ENCODE measurements around the gene RNH1. TPM values are rescaled to one million over a fixed set of nuclear protein-coding genes. Genes with fewer than 3 reads are reported as not detected.

RNH1 gene
- total RNA-seq, 1 experiment from 2014 or later, result 345 TPM

GRCh38 chr11:532986-533585 lies 26.0 kb upstream of the RNH1 start:
- no peaks in the 10 kb centered on the region for H3K27me3 ChIP-seq (ENCODE audit: control insufficient read depth, insufficient read depth, low read length)
- in situ Hi-C loops (cut with HindIII; ENCODE audit: low pct_unique_long_range_greater_than_20kb, low sequenced_read_pairs), result no loop called here
- no peak overlapping the region for H3K4me3 ChIP-seq (ENCODE audit: low read depth in 2 of 2, low read length in 2 of 2)
- TF ChIP-seq POLR2AphosphoS5 (IDR thresholded peaks at IDR 0.05; ENCODE audit: low read depth, low read length), result no peak; the same call in 1 of the 2 replicates
- TF ChIP-seq SIN3A (IDR thresholded peaks at IDR 0.05; ENCODE audit: borderline replicate concordance, insufficient read depth, low read depth, low read length), result no peak
- TF ChIP-seq TCF7L2 (IDR thresholded peaks at IDR 0.05; ENCODE audit: low read depth, low read length), result no peak
- TF ChIP-seq CTCF (IDR thresholded peaks at IDR 0.05), result no peak
- no peak for TF ChIP-seq REST (IDR thresholded peaks at IDR 0.05; ENCODE audit: insufficient read depth in 1 of 2, low read depth in 2 of 2, low read length in 1 of 2)
- POLR2A ChIA-PET, result interaction anchor here (0.6 to 1.0 kb wide), 2 partner anchors 12 to 227 kb away, joined by 3 to 8 read pairs; no protein-coding TSS in a partner anchor
- H3K36me3 ChIP-seq (ENCODE audit: control insufficient read depth, insufficient read depth, low read length), result peaks cover 3% of the 10 kb centered on the region; the same call in 1 of the 2 replicates
- DNase-seq (ENCODE audit: low read depth, low spot score), result no peak
- intact Hi-C loops (cut with micrococcal nuclease; ENCODE audit: unreplicated experiment), result no loop called here
- no TSS peak for BruUV-seq (replicated peaks)
- CTCF ChIA-PET, result interaction anchor here (0.6 kb wide), 1 partner anchor 32 kb away, joined by 4 read pairs; no protein-coding TSS in a partner anchor
- peaks cover 29% of the 10 kb centered on the region for H3K4me1 ChIP-seq (ENCODE audit: control insufficient read depth, insufficient read depth, low read length)
- no peak overlapping the region for H3K27ac ChIP-seq (ENCODE audit: low read length)
- H3K9me3 ChIP-seq (ENCODE audit: control insufficient read depth, insufficient read depth, low read depth, low read length), result no peaks in the 10 kb centered on the region
- ATAC-seq, result no peak

GRCh38 chr11:532527-532985 lies 25.5 kb upstream of the RNH1 start:
- DNase-seq (ENCODE audit: low read depth, low spot score), result no peak
- Histone ChIP-seq H3K4me3 (ENCODE audit: low read depth in 2 of 2, low read length in 2 of 2) (no peak overlapping the region), H3K27me3 (ENCODE audit: control insufficient read depth, insufficient read depth, low read length) (no peaks in the 10 kb centered on the region), H3K4me1 (ENCODE audit: control insufficient read depth, insufficient read depth, low read length) (peaks cover 26% of the 10 kb centered on the region), H3K27ac (ENCODE audit: low read length) (no peak overlapping the region), H3K9me3 (ENCODE audit: control insufficient read depth, insufficient read depth, low read depth, low read length) (no peaks in the 10 kb centered on the region), H3K36me3 (ENCODE audit: control insufficient read depth, insufficient read depth, low read length) (peaks cover 3% of the 10 kb centered on the region; the same call in 1 of the 2 replicates)
- intact Hi-C loops (cut with micrococcal nuclease; ENCODE audit: unreplicated experiment), result no loop called here
- TF ChIP-seq POLR2AphosphoS5 (IDR thresholded peaks at IDR 0.05; ENCODE audit: low read depth, low read length), result no peak
- TF ChIP-seq TCF7L2 (IDR thresholded peaks at IDR 0.05; ENCODE audit: low read depth, low read length), result no peak
- no peak for TF ChIP-seq SIN3A (IDR thresholded peaks at IDR 0.05; ENCODE audit: borderline replicate concordance, insufficient read depth, low read depth, low read length)
- TF ChIP-seq CTCF (IDR thresholded peaks at IDR 0.05), result no peak
- TF ChIP-seq REST (IDR thresholded peaks at IDR 0.05; ENCODE audit: insufficient read depth in 1 of 2, low read depth in 2 of 2, low read length in 1 of 2), result no peak
- ChIA-PET CTCF (interaction anchor here (0.6 kb wide), 1 partner anchor 33 kb away, joined by 4 read pairs; no protein-coding TSS in a partner anchor), POLR2A (interaction anchor here (1.0 kb wide), 1 partner anchor 12 kb away, joined by 8 read pairs; no protein-coding TSS in a partner anchor)
- no TSS peak for BruUV-seq (replicated peaks)
- ATAC-seq, result no peak
- in situ Hi-C loops (cut with HindIII; ENCODE audit: low pct_unique_long_range_greater_than_20kb, low sequenced_read_pairs), result no loop called here

Measured in Panc1 (cell line).